ENCODE measurements around the gene RRAS2. TPM values are rescaled to one million over a fixed set of nuclear protein-coding genes. Genes with fewer than 3 reads are reported as not detected.
"Not testable (repeated sequence)": the region's sequence is repeated elsewhere in the genome, so short reads cannot be mapped to it uniquely, and the experiment has no call there.

Gene RRAS2
- total RNA-seq, 1 donor from 2014 or later, result 29.9 TPM

DNA sequence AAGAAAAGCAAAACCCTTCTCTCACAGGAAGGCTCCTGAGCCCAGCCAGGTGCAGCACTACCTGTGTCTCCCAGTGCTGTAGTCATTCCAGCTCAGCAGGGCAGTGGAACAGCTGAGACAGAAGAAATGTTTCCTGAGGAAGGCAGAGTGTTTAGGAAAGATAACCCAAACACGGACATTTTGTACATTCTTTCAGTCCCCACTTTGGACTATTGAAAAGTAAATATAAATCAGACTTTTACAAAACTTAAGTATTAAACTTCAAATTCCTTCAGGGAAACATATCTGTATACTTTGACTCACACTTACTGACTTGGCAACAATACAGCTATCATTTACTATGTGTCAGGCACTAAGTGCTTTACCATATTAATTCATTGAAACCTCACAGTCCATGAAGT is 40.4 kb downstream of the RRAS2 start:
- intact Hi-C loops (cut with DNase I), result no loop called here
- no peak for DNase-seq (ENCODE audit: missing footprints)
- ATAC-seq, result no peak

DNA sequence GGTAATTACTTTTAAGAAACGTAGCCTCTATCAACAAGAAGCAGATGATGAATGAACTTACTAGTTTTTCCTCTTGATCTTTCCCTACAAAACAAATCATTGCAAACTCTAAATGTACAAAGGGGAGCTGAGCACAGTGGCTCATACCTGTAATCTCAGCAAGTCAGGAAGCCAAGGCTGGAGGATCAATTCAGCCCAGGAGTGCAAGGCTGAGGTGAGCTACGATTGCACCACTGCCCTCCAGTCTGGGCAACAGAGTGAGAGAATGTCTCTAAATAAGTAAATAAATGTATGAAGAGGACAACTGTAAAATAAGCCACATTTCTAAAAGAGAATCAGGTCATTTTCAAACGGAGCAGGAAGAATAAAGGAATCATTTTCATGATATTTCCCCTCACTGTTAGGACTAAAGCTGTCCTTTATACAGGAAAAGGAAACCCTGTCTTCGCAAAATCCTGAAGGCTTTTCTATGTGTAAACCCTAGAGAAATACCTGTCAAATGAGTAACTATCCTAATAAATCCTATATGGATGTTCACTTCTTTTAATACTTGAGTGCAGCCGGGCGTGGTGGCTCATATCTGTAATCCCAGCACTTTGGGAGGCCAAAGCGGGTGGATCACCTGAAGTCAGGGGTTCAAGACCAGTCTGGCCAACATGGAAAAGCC is 41.2 kb downstream of the RRAS2 start:
- intact Hi-C loops (cut with DNase I), result no loop called here
- ATAC-seq, result no peak
- DNase-seq (ENCODE audit: missing footprints), result no peak

DNA sequence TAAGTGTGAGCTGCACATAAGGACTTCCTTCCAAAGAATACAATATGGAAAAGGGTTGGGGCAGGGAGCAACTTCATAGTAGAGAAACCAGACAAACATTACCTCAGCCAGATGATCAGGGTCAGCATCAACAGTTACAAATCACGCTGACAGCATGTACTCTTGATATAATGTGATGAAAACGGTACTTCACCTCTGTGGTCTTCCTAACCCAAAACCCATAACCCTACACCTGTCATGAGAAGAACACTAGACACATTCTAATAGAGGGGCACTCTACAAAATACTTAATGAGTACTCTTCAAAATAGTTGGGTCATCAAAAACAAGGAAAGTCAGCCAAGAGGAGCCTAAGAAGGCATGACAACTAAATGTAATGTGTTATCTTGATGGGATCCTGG is 43.9 kb downstream of the RRAS2 start:
- intact Hi-C loops (cut with DNase I), result no loop called here
- ATAC-seq (no peak), DNase-seq (ENCODE audit: missing footprints) (no peak)

DNA sequence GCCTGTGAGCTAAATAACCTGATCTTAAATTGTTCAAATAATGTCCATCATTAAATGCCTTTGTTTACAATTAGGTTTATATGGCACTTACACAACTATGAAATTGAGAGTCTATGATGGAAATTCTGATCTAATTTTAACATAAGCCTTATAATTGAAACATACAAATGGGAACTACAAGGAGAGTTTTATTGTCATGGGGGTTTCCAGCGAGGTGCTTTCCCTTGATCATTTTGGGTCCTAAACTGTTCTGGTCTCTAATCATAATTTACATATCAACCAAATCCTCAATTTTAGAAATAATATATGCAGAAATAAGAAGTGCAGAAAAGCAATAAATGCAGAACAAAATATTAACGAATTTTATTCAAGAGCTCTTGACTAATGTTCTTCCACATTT is 44.9 kb downstream of the RRAS2 start:
- ATAC-seq (no peak), DNase-seq (ENCODE audit: missing footprints) (no peak)
- intact Hi-C loops (cut with DNase I), result loop anchor here (5.0 kb wide), 1 partner anchor 48 kb away; no protein-coding TSS in a partner anchor

DNA sequence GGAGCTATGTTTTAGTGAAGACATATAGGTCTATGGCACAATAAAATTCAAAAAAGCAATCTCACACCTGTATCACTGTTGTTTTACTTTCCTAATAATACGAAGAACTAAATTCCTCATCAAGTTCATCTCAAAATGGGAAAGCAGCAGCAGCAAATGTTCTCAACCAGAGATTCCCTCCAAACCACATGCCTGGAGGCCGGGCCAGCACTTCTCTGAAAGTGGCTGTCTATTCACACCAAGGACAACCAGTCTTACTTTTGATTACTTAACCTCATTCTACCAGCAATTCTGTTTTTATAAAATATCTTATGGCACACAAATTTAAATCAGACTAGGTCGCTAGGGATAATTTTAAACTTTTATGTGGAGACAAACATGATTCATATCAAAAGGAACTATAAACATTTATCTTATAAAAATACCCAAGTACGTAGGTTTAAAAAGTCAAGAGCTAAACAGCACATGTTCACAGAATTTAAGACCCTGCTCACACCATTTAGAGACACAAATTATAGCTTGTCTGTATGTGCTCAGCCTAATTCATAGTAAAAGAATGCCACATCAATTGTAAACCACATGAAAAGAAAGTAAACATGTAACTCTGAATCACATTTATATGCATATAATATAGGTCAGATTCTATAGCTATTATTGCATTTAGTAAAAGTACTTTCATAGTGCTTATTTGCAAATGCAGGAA is 46.1 kb downstream of the RRAS2 start:
- intact Hi-C loops (cut with DNase I), result loop anchor here (5.0 kb wide), 1 partner anchor 49 kb away; no protein-coding TSS in a partner anchor
- ATAC-seq (no peak), DNase-seq (ENCODE audit: missing footprints) (no peak)

DNA sequence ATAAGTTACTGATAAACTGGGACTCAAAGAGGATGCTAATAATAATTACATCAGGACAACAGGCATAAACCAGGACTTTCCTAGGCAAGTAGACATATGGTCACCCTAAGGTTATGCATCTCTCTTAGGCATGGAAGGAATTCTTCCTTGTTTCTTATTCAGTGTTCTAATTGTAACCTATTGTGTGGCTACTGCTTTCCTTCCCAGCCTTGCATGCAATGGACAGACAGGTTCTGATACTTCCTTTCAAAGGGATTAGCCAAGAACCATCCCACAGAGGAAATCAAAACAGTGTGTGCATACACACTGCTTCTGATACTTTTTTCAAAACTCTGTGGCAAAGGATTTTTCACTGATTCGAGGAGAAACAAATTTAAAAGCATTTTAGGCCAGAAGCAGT is 48.3 kb downstream of the RRAS2 start:
- intact Hi-C loops (cut with DNase I), result loop anchor here (5.0 kb wide), 1 partner anchor 52 kb away; no protein-coding TSS in a partner anchor
- ATAC-seq, result no peak
- DNase-seq (ENCODE audit: missing footprints), result no peak

DNA sequence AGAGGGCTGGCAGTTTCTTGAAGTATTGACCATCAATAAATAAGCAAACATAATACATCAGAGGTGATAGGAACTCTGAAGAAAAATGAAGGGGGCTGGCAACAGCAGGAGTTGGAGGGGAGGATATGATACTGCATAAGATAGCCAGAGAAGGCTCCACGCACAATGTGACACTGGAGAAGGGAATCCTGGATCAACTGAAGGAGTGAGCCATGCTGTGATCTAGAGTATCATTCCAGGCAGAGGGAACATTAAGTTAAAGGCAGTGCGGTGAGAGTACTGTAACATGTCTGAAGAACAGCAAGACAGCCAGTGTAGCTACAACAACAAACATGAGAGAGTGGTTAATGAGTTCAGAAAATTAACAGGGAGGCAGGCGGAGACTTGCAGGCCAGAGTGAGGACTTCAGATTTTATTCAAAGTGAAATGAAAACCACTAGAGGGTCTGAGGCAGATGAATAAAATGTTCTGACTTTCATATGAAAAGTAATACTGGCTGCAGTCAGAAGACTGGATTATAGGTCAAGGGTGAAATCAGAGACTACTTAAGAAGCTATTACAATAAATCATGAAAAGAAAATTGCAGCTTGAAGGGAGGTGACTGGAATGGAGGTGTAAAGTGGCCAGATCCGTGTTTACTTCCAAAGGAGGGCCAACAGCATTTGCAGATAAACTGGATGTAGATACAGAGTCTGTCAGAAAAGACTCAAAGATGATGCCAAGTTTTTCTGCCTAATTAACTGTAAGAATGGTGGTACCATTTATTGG is 49.4 kb downstream of the RRAS2 start:
- ATAC-seq, result no peak
- DNase-seq (ENCODE audit: missing footprints), result no peak
- intact Hi-C loops (cut with DNase I), result loop anchor here (5.0 kb wide), 1 partner anchor 53 kb away; no protein-coding TSS in a partner anchor

DNA sequence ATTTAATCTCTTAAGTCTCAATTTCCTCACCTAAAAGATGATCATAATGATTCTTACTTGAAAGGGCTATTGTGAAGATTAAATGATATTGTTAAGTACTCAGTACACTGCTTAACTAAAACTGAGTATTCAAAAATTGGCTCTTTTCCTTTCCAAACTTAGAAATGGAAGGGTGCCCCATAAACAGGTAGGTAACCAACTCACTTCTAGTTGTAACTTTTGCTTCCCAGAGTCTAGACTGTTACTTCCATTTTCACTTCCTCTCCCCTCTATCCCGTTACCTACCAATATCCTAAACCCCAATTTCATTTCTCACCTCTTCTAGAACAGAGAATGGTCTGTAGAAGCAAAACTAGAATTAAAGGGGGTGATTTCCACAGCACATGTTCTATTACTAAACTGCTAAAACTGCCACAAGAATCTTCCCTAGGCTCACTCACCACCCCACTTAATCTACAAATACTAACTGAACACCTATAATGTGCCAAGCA is 50.0 kb downstream of the RRAS2 start:
- ATAC-seq, result no peak
- DNase-seq (ENCODE audit: missing footprints), result no peak
- intact Hi-C loops (cut with DNase I), result no loop called here

DNA sequence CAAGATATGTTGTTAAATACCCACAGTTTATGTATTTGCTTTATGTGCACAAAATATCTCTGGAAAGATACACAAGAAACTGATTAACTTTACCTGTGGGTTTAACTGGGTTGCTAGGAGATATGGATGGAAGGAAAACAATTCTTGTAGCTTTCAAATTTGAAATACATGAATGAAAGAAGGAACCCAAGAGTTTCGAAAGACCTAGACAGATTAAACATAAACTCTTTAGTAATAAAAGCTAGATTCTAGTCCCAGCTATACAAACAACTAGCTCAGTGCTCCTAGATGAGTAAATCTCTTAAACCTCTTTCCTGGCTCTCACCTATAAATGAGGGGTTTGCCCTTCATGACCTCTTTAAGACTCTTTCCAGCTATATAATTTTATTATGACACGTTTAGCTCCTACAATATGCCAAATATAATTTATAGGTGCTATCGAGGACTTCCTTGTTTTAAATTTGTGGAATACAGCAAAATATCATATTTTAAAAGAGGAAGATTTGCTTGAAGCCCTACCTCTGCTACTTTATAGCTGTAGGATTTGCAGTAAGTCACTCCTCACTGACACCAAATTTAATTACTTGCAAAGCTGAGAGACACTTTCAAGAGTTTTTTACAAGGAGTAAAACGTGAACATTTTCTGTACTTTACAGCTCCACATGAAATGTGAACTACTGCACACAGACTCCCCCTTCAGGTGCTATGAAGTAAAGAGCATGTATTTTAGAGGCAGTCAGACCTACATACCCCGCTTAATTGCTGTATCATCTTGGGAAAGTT is 50.7 kb downstream of the RRAS2 start:
- intact Hi-C loops (cut with DNase I), result no loop called here
- ATAC-seq, result peak; percentile 60

DNA sequence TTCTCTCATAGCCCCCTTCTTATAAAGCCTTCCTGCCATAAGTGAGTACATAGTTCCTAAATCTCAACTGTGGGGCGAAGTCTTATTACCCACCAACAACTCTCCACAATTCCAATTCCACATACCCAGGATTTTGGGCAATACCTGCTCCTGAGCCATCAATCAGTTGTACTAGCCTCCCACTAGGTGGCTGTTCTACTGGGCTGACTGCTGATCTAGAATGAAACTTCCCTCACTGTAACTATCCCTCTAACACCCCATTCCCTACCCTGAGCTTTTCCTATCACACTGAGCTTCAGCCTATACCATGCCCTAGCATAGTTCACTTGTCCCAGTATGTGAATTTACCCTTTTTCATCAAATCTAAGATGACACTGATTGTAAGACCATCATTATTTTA is 52.5 kb downstream of the RRAS2 start:
- intact Hi-C loops (cut with DNase I), result no loop called here
- no peak for ATAC-seq
- DNase-seq (ENCODE audit: missing footprints), result no peak

More for the DNA sequence above, 50.7 kb downstream of the RRAS2 start:
- no peak for DNase-seq (ENCODE audit: missing footprints)

DNA sequence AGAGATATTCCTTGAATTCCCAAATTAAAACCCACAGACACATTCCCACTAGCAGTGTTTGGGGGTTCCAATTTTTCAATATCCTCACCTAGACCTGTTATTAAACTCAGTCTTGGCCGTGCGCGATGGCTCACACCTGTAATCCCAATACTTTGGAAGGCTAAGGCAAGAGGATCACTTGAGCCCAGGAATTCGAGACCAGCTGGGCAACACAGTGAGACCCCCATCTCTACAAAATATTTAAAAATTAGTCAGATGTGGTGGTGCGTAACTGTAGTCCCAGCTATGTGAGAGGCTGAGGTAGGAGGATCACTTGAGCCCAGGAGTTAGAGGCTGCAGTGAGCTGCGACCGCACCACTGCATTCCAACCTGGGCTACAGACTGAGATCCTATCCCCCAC is 53.3 kb downstream of the RRAS2 start:
- DNase-seq (ENCODE audit: missing footprints) (no peak), ATAC-seq (no peak)
- intact Hi-C loops (cut with DNase I), result no loop called here

DNA sequence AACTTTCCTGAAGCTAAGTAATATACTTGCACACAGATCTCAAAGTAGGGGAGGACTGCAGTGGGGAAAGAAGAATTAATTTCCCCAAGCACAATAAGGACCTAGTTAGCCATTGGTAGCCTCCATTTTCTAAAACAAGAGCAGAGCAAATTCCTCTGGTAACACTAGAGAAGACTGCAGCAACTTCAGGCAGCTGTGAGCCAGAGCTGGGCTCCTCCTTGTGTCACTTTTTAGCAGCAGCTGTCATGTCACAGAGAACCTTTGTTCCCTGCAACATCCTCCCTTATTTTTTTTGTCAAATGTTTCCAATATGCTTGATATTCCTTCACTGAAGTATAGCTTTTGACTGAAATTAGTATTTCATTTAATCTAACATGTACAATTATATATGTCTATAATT is 54.4 kb downstream of the RRAS2 start:
- intact Hi-C loops (cut with DNase I), result no loop called here
- DNase-seq (ENCODE audit: missing footprints), result no peak
- ATAC-seq, result no peak

DNA sequence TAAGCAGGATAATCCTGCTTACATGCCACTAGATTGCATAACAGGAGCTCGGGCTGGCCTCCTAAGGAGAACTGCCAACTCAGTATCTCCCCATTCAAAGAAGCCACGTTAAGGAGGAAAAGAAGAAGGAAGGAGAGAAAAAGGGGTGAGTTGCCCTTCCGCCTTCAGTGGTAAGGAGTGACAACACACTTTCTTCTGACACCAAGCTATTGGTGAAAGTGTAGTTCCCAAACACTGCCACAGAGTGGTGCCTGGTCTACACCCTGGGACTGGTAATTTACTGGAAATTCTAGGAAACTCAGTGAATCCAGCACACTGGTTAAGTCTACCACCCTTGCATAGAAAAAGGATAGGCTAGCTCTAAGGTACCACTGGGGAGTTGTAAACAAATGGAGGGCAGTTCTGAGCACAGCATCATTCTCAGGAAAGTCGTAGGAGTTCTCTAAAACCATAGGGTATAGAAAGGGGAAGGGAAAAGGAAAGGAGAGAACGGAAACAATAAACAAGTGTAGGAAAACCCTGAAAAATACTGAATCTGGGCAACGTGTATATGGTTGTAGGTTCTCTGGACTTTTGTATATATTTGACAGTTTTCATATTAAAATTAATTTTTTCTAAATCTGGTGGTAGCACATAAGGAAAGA is 58.2 kb downstream of the RRAS2 start:
- ATAC-seq (peak; percentile 91), DNase-seq (ENCODE audit: missing footprints) (no peak)
- intact Hi-C loops (cut with DNase I), result loop anchor here (2.0 kb wide), 1 partner anchor 156 kb away; no protein-coding TSS in a partner anchor

DNA sequence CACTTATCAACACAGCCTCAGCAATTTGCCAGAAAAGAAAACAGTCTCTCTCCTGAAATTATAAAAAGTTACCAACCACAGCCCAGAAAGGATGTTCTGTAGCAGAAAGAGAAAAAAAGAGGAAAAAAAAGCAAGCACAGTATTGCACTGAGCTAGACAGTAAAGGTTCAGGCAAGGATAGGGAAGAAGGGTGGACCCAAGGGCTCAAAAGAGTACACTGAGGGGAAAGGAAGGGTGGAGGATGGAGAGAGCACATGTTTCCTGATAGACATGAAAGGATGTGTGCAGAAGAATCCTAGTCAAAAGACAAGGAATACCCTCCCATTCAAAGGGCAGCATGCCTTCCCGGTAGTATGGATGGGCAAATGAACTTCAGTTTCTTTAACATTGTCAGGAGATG is 59.1 kb downstream of the RRAS2 start:
- peak; percentile 43 for ATAC-seq
- intact Hi-C loops (cut with DNase I), result loop anchor here (2.0 kb wide), 1 partner anchor 157 kb away; no protein-coding TSS in a partner anchor
- no peak for DNase-seq (ENCODE audit: missing footprints)

DNA sequence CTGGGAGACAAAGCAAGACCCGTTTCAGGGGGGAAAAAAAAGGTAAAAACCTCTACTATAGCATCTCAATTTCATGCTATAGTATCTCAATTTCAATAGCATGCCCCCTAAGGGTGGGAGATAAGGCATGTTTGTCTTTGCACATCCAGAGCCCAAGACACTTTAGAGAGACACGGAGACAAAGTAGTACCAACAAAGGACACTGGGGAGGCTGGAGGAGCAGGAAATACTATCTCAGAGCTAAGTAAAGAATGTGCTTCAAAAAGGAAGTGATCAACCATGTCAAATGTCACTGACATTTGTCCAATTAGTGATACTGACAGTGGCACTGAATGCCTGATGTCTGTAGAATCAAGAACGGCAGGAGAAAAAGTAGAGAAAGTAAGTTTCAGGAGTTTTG is 68.6 kb downstream of the RRAS2 start:
- DNase-seq (ENCODE audit: missing footprints) (no peak), ATAC-seq (no peak)
- intact Hi-C loops (cut with DNase I), result no loop called here

DNA sequence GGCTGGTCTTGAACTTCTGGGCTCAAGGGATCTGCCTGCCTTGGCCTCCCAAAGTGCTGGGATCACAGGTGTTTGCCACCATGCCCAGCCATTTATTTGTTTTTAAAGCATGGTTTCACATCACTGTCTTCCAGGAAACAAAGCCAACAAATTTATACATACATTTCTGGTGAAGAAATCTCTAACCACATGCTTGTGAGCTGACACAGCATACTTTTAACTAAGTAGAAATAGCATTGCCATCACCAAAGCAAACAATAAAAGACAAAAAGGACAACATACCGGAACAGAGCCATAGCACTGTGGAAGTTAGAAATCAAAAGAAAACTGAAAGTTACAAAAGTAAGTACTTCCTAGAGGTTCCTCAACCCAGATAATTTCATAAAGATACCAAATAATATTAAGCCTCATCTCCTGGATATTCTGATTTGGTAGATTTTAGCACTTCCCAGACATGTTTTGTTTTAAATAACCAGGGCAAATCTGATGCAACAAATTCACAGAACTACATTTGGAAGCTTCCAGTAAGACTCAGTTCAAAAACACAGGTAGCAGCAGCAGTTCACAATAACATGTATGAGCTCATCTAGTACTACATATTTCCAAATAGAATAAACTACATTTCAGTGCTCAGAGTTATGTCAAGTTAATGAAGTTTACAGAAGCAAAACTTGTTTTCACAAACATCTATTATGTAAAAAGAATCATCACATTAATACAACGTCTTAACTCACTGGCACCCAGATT is 70.6 kb downstream of the RRAS2 start:
- ATAC-seq (no peak), DNase-seq (ENCODE audit: missing footprints) (no peak)
- intact Hi-C loops (cut with DNase I), result no loop called here

DNA sequence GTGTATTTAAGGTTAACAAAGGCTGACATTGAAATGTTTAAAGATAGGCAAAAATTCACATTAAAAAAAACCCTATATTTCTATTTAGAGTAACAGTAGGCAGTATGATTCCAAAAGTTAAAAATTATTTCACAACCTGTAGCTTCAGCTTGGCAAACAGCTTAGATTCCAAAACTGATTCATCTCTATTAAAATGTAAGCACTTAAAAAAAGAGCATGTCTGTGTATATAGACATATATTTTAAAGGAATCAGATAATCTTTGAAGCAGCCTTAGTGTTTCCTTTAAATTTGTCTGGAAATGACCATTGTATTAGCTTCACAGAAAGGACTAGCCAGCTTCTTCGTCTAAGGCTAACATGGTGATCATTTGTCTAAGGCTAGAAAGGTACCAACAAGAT is 80.1 kb downstream of the RRAS2 start:
- DNase-seq (ENCODE audit: missing footprints); intact Hi-C loops (cut with DNase I); ATAC-seq: not testable (repeated sequence)

DNA sequence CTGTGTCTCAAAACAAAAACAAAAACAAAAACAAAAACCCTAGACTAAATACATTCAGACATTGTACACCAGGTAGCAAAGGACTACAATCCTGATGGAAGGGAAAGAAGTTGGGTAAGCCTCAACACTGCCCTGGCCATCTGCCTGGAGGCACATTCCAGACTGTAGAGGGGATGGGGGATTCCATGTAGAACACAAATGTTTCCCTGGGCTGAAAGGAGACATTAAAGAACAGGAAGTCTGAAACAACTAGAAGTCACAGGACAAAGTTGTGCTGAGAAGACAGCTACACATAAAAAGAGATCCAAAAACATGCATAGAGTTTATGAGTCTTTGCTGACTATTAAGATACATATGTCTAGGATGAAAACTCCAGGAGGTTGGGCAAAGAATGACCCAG is 83.9 kb downstream of the RRAS2 start:
- DNase-seq (ENCODE audit: missing footprints) (no peak), ATAC-seq (no peak)
- intact Hi-C loops (cut with DNase I), result no loop called here
